Activated T-cell treated with anti-CD3 and anti-CD28 coated beads for 1 hour (primary cell): ENCODE measurements around the gene TMEM273.

Experiments
- DNase-seq: peaks from one replicate; pipeline ENCODE4 v3.0.0-alpha.2; 2020; ENCODE audit warnings: low read depth

The TMEM273 gene, protein sequence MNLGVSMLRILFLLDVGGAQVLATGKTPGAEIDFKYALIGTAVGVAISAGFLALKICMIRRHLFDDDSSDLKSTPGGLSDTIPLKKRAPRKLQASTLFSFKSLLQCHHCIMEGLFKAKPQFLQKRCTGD

DNA sequence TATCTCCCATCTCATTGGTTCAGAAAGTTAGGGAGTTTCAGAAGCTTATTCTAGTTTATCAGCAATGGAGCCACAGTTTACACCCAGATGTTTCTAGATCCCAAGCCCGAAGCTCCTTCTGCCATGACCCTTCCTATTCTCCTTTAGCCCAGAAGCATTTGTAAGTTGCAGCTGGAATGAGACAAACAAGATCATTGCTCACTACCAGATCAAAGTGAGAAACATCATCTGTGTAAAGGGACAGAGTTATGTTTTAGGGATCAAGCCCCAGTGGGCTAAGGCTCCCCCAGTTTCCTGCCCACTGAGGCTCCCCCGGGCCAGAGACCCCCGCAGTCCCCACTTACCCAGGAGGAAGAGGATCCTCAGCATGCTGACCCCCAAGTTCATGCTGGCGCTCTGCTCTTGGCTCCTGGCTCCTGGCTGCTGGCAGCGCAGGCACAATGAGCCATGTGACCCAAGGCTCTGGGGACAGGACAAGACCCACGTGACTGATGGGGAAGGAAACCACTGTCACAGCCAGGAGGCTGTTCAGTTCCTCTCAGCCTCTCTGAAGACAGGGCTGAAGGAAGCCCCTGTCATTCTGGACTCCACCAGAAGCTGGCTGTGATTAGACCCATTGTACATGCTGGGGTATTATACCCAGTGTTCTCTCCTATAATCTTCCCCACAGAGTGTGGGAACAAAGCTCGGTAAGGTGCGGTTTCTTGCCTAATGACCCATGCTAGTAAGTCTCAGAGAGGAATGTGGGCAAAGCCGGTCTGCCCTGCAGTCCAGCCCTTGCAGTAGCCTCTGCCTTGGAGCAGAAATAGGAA is at the start of gene TMEM273:
Gene TMEM273, minus strand, starts transcription at position 442 of the 812 bp plus-strand sequence. Its CDS starts 55 bp downstream, at position 387.
- no peak for DNase-seq

DNA sequence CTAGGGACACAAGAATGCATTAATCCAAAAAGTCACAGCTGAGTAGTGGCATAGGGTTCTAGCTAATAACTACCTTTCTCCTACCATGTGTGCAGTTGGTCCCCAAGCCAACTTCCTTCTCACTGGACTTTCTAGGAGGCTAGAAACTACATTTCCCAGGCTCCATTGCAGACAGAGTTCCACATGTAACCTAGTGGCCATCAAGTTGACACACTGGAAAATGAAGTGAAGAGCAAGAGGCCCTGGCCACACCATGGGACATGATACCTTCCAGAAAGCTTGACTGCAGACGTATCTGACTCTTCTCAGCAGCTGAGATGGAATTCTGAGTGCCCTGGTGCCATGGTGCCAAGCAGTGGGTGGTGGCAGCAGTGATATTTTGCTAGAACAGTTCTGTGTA is 49.8 kb upstream of the TMEM273 start:
- DNase-seq = no peak

DNA sequence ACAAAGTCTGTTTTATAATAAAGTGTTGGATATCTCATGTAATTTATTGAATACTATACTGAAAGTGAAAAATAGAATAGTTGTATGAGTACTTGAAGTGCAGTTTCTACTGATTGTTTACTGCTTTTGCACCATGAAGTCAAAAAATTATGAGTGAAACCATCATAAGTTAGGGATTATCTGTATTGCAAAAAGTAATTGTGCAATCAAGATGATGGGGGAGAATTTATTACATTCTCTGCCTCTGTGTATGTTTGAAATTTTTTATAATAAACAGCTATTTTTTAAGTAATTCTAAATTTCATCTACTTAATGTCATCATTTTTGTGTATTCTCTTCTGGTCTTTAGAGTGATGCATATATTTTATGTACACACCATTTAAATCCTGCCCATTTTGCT is 47.2 kb upstream of the TMEM273 start:
- DNase-seq = no peak

DNA sequence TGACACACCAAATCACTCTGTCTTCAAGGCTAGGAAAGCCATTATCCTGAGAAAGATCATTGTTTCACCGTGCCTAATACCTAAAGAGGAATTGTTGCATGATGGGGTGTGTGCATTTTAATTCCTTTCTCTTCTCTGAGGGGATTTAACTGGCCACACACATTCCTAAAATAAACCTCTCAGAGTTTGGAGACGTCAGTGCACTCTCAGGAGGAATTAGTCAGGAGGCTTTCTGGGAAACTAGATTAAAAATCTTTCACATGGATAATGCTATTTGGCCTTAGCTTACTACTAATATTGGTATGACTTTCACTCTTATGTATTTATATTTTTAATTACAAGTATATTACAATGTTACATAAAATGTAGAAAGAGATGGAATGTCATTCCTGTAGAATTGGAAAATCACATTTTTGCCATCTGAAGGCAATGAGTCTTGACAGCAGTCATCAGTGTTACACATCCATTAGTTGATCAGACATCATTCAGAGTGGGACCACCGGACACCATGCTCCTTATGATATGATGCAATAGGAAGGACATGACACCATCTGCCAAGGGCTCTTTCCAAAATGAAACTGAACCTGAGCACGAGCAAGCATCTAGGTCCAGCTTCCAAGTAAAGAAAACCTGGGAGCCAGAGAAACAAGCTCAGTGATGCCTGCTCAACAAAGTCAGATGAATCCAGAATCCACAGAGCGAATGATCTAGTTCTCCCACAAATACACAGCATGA is 43.1 kb upstream of the TMEM273 start:
- DNase-seq = no peak

DNA sequence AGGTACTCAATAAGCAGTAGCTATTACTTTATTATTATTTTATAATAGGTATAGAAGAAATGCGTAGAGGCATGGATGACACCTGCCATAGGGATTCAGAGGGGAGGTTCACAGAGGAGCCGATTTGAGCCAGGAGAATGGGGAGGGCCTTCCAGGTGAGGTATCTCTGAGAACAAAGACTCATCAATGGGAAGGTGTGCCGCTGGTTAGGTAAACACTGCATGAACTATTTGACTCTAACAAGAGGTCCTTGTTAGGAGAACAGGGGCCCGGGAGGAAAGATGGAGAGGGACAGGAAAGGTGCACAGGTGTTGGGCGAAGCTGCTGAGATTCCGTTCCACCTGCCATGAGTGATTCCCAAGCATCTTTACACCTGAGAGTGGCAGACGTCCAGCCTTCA is 41.8 kb upstream of the TMEM273 start:
- DNase-seq = no peak

DNA sequence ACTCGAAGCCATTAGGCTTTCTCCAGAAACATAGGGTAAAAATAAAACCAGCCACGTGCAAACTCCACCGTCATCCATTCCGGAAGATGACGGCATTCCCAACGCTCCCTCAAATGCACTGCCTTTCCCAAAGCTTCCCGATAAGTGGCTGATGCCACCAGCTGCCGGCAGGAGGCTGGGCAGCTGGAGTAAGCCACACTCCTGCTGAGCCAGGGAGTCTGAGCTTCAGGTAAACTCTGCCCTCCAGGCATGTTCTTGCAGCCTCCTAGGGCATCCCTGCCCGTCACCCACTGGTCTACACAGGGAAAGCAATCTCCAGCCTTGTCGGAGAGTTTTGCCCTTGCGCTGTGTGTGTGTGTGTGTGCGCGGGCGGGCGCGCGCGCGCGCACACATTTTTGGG is 40.5 kb upstream of the TMEM273 start:
- DNase-seq = no peak

DNA sequence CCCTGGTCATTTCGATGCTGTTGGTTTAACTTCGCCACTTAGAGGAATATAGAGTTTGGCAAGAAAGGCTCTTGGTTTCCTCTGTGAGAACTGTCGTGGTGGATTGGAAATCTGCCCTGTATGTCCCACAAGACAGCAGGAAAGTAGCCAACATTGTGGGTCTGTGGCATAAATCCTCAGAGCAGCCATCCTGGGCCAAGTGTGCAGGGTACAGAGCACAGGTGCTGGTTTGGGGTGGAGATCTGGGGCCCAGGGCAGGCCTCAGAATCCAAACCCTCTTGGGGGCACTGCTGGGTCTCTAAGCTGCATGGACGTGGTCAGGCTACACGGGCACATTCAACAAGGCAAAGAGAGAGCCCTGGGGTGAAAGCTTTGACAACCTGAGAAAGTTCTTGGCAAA is 39.2 kb upstream of the TMEM273 start:
- DNase-seq = no peak

DNA sequence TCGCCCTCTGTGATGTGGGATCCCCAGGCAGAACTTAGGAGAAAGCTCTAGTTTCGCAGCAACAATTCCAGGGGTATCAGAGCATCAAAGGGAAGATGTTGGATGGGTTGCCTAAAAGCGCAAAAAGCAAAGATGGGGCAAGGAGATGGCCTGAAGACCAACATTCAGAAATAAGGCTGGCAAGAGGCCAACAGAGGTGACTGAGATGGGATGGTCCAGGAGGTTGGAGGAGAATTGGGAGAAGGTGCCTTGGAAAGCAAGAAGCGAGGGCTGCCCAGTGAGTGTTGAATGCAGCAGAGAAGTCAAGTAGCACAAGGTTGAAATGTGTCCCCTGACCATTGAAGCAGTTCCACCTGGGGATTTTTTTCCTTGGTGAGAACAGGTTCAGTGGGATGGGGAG is 38.4 kb upstream of the TMEM273 start:
- no peak for DNase-seq

DNA sequence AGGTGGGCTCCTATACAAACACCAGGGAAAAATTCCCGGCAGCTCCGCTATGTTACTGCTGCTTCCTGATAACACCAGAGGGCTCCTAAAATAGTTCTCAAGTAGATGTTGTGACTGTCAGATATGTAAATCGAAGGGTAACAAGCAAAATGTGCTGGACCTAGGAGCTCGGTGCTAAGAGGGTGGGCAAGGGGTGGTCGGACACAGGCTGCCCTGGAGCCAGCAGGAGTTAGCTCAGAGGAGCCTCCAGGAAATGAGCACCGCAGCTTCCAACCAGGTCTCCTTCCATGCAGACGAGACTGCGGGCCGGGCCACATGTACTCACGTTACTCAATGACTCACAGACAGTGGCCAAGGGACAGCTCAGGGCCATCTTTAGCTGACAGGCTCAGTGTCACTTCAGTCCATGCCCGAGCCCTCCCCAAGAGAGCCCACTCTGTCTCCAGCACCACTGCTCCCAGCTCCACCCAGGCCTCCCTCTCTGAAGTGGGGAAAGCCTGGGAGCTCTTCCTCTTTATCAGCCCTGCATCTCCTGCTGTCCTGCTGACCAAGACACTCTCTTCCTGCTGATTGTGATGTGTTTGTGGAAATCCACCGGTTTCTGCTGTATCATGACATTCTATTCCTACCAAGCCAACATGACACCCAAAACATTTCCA is 37.2 kb upstream of the TMEM273 start:
- no peak for DNase-seq

DNA sequence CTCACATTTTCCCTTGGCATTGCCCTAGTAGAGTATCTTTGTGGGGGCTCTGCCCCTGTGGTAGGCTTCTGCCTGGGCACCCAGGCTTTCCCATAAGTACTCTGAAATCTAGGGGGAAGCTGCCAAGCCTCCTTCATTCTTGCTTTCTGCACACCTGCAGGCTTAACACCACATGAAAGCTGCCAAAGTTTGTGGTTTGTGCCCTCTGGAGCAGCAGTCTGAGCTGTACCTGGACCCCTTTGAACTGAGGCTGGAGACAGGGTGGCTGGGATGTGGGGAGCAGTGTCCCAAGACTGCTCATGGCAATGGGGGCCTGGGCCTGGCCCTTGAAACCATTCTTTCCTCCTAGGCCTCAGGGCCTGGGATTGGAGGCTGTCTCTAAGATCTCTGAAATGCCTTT is 35.0 kb upstream of the TMEM273 start:
- DNase-seq = no peak

DNA sequence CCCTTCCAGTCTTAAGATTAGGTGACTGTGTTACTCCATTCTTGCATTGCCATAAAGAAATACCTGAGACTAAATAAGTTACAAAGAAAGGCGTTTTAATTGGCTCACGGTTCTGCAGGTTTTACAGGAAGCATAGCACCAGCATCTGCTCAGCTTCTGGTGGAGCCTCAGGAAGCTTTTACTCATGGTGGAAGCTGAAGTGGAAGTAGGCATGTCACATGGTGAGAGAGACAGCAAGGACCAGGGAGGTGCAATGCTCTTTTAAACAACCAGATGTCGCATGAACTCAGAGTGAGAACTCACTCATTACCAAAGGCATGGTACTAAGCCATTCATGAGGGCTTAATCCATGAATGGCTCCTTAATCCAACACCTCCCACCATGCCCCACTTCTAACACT is 34.0 kb upstream of the TMEM273 start:
- no peak for DNase-seq

DNA sequence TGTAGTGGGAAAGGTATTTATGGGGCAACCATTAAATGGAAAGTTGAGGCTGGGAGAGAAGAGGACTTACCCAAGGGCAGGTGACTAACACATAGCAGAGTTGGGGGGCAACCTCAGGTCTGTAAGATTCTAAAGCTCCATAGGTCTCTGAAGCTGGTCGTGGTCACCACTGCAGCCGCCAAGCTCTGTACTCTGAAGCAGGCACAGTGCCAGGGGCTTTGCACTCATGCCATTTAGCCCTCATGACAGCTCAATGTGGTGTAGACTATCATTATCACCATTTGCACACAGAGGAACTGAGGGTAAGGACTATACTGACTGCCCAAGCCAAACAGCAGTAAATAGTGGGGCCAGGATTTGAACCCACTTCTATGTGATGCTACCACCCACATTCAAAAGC is 32.5 kb upstream of the TMEM273 start:
- DNase-seq = no peak

DNA sequence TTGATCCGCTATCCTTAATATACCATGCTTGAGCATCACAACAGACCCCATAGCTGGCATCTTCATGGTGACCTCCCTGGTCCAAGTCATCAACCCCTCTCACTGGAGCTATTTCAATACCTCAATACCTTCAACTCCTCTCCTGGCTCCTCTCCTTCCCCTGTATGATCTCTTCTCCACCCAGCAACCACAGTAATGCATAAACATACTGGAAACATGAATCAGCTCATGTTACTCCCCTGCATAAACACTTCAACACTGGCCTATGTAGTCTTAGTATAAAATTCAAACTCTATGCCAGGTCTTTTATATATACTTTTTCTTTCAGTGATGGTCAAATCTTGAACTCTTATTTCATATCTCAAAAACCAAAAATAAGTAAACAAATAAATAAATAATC is 31.8 kb upstream of the TMEM273 start:
- DNase-seq = no peak

DNA sequence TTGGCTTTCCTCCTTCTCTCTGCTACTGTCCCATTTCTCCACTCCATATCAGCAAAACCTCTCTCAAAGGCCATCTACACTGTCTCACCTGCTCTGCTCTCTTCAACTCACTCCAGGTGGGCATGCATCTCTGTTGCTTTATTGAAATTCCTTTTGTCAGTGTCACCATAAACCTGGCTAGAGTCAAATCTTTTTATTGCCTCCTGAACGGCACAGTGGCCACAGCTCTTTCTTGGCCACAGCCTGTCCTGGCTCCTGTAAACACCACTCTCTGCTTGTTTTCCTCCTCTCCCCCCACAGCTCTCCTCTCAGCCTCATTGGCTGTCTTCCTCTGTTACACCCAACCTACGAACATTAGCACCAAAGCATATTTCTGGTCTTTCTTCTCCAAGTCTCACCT is 31.1 kb upstream of the TMEM273 start:
- no peak for DNase-seq

DNA sequence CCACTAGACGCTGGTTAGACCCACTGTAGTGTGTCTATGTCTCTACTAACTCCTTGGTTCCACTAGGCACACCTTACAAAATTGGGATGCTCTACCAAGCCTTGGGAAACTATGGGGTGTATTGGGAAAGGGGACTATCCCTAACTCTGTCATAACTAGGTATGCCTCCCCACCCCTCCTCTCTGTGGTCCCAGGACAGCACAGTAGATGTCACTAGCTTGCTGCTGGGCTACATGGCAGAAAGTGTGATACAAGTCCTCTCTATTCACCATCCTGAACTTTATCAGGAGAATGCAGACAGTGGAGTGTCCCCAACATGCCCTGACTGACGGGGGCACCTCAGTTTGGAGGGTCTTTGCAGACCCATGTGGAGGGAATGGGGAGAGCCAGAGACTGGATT is 30.3 kb upstream of the TMEM273 start:
- no peak for DNase-seq

DNA sequence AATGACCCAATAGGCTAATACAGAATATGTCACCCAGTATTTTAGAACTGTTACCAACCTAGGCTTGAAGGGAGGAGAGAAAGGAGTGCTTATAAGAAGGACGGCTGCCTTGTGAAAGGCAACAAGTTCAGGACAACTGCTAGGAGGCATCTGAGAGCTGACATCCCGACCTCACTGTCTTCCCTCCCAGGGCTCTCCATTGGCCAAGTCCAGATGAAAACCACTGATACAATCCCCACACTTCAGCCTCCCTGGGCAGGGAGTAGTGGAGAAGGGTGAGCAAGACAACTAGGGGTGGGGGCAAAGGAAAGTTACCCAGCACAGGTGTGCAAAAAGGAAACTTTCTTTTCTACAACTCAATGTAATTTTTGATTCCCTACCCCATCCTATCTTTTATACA is 29.5 kb upstream of the TMEM273 start:
- DNase-seq = no peak

DNA sequence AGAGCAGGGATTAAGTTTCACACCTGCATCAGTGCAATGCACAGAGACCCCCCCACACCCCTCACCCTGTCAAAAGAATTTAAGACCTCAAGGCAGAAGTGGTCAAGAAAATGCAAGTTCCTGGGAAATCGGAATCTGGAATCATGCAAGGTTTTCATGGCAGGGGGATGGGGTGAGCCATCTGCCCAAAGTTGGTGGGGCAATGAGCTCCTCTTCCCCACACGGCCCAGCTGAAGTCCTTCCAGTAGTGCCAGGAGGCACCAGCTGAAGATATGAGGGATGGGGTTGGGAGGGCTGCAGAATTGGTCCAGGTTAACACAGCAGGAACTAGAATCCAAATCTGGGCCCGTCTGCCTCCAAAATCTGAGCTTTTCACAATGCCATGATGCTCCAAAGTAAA is 25.0 kb upstream of the TMEM273 start:
- no peak for DNase-seq

DNA sequence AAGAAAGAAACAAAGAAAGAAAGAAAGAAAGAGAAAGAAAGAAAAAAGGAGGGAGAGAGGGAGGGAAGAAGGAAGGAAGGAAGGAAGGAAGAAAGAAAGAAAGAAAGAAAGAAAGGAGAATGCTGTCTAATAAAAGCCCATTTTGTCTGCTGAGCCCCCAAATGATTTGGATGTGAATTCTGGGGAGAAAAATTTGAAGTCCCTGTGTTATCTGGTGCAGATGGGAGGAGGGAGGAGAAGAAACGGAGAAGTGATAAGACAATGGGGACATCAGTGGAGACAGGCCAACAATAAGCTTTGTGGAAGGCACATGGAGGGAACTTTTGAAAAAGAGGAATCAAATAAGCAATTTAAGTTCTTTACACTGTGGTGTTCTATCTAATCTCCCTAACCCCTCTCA is 24.6 kb upstream of the TMEM273 start:
- no peak for DNase-seq

DNA sequence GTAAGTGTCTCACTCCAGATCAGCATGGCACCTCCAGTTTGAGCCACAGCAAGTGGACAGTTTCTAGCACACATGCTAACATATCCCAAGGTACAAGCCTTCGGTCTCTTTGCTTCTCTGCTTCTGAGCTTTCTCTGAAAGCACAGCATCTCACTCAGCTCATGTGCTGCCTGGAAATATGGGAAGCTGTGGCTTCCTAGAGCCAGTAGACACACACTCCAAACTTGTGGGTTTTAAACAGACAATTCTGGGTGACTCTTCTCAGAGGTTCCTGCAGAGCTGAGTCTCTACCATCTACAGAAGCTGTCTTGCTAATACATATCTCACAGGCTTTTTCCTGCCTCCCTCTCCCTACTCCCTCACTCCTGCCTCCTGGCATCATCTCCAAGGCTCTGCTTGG is 23.9 kb upstream of the TMEM273 start:
- DNase-seq = no peak

DNA sequence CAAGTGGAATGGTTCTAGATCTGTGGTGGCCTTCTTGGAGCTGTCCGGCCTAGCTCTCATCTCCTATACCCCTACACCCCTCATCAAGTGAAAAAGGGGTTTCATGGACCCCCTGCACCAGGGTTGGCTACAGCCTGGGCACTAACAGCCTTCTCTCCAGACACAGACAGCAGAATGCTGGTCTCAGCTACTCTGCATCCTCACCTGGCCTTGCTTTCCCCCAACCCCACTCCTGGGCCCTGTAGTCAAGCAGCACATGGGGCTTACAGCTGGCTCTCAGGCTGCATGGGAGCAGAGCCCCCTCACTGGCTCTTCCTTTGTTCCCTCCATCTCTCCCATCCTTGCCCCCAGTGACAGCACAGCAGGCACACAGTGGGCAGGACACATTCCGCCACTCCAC is 20.8 kb upstream of the TMEM273 start:
- DNase-seq = no peak

DNA sequence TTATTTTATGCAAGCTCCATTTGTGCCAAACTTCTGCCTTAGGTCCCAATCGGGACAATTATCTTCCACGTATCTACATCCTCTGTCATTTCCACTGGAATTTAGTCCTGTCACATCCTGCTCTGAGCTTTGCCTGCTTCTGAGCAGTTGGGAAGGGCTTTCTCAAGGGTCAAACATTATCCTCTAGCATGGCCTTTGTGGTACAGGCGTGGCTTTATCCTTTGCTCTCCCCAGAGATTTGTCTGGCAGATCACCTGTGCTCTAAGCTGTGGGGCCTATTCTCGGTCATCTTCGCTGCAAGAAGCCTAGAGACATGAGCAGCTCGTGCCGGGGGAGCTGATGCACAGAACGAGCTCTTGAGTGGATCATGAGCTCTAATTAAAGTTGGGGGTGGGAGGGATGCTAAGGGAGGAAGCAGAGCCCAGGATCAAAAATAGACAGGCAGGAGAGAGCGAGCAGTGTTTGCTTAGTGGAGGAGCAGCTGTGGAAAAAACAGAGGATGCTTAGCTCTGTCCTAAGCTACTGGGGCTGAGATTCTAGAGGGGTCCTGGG is 19.8 kb upstream of the TMEM273 start:
- DNase-seq = no peak

DNA sequence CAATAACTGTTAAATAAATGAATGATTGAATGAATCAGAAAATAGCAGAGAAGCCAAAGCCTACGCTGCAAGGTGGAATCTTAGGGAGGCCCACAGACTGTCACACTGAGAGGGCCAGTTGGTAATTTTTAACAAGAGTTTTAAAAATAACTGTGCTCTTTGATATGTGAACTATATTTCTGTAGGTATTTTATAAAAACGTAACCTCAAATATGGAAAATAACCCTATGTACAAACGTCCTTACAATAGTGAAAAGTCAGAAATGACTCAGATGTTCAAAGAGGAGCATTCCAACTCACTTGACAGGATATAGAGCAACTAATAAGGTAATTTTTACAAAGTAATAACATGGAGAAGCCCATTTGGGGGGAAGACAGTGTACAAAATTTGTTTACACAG is 18.9 kb upstream of the TMEM273 start:
- no peak for DNase-seq

DNA sequence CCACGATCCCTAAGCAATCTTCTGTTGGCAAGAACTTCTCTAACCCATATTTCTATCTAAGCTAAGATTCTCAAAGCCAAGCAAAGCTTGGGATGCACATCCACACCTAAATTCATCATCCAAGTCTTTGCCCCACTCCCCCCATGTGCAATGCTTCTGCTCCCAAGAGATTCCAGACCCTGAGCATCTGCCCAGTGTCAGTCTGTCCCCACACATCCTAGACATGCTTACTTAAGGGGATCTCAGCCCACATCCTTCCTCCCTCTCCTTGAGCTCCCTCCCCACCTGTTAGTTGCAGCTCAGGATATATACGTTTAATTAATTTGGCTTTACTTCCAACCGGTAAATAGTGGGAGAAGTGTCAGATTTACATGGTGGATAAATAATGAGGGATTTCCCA is 17.0 kb upstream of the TMEM273 start:
- DNase-seq = no peak
